GM18517 (cell line): ENCODE data around the gene KIAA1958.
"Not testable (repeated sequence)": the region's sequence is repeated elsewhere in the genome, so short reads cannot be mapped to it uniquely, and the experiment has no call there.

ENCODE experiments used
- ATAC-seq: cut with Tn5 transposase; IDR thresholded peaks from one replicate; pipeline ENCODE4 v1.9.1; 2021; ENCODE audit warnings: mild to moderate bottlenecking, moderate library complexity; ENCODE audit not compliant: unreplicated experiment

The KIAA1958 gene

GRCh38 chr9:112586599-112587155 is 100.0 kb downstream of the KIAA1958 start:
- no peak for ATAC-seq

GRCh38 chr9:112591875-112592274 is 105.2 kb downstream of the KIAA1958 start:
- ATAC-seq, result not testable (repeated sequence)

GRCh38 chr9:112599732-112600131 is 113.1 kb downstream of the KIAA1958 start:
- no peak for ATAC-seq

GRCh38 chr9:112601636-112602035 is 115.0 kb downstream of the KIAA1958 start:
- no peak for ATAC-seq

GRCh38 chr9:112604790-112605189 is 118.2 kb downstream of the KIAA1958 start:
- ATAC-seq, result no peak

- ATAC-seq, result peak; percentile 91
These were observed 118.9 kb downstream of the KIAA1958 start for GRCh38 chr9:112605518-112605917.

GRCh38 chr9:112605963-112606699 is 119.5 kb downstream of the KIAA1958 start:
- peak; percentile 32 for ATAC-seq

- no peak for ATAC-seq
These were observed 122.2 kb downstream of the KIAA1958 start for GRCh38 chr9:112608851-112609250.

GRCh38 chr9:112615584-112616266 is 129.1 kb downstream of the KIAA1958 start:
- ATAC-seq, result no peak

- ATAC-seq, result no peak
These were observed 130.7 kb downstream of the KIAA1958 start for GRCh38 chr9:112617371-112617770.

- ATAC-seq, result no peak
These were observed 131.9 kb downstream of the KIAA1958 start for GRCh38 chr9:112618385-112619009.

GRCh38 chr9:112620388-112620787 is 133.8 kb downstream of the KIAA1958 start:
- ATAC-seq, result no peak

- no peak for ATAC-seq
These were observed 134.5 kb downstream of the KIAA1958 start for GRCh38 chr9:112621018-112621655.

GRCh38 chr9:112623198-112623597 is 136.6 kb downstream of the KIAA1958 start:
- ATAC-seq, result no peak

GRCh38 chr9:112624711-112625707 is 138.4 kb downstream of the KIAA1958 start:
- no peak for ATAC-seq

- ATAC-seq, result no peak
These were observed 143.3 kb downstream of the KIAA1958 start for GRCh38 chr9:112629671-112630485.

- no peak for ATAC-seq
These were observed 144.9 kb downstream of the KIAA1958 start for GRCh38 chr9:112631313-112632070.

- no peak for ATAC-seq
These were observed 153.7 kb downstream of the KIAA1958 start for GRCh38 chr9:112640311-112640710.
